ENCODE data around the gene PIGW. TPM values are rescaled to one million over a fixed set of nuclear protein-coding genes. Genes with fewer than 3 reads are reported as not detected.

Gene PIGW
- total and polyA plus RNA-seq, 10 of the 15 experiments (the other 5 are each of a cell fraction or from before 2014, with no cell fraction given) = 6.0 to 31.5 (median 13.8) TPM

DNA sequence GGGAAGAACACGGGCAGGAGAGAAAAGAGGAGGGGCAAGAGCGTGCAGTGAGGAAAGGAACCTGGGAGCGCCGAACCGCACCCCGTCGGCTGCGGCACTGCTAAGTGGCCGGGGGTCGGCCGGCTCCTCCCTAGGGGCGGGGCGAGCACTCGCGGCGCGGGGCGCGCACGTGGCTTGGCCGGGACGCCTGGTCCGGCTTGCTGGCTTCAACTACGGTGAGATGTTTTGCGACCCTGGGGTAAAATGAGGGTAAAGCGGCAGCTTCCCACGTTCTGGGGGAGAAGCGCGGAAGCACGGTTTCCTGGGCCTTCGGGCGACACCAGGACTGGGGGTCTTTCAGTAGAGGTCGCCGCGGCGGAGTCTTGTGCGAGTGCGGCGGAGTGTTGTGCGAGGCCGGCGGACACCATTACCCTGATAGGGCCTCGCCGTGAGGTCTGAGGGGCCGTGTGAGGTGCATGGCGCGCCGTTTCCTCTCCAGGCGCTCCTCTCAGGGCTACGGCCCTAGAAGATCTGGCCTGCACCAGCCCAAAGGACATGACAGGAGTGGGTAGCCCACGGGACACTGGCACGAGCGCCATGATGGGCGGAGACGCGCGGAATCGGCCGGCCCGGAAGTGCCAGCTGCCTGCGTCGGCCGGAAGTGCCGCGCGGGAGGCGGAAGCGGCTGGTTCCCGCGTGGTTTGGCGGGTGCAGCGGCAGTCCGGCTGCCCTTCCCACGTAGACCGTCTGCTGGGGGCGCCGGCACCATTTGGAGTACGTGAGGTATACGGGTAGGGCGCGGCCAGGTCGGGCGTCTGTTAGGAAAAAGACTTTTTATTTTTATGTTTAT is at the start of gene PIGW, which contains the start of gene MYO19 (continued):
- TF ChIP-seq, protein P1, sequence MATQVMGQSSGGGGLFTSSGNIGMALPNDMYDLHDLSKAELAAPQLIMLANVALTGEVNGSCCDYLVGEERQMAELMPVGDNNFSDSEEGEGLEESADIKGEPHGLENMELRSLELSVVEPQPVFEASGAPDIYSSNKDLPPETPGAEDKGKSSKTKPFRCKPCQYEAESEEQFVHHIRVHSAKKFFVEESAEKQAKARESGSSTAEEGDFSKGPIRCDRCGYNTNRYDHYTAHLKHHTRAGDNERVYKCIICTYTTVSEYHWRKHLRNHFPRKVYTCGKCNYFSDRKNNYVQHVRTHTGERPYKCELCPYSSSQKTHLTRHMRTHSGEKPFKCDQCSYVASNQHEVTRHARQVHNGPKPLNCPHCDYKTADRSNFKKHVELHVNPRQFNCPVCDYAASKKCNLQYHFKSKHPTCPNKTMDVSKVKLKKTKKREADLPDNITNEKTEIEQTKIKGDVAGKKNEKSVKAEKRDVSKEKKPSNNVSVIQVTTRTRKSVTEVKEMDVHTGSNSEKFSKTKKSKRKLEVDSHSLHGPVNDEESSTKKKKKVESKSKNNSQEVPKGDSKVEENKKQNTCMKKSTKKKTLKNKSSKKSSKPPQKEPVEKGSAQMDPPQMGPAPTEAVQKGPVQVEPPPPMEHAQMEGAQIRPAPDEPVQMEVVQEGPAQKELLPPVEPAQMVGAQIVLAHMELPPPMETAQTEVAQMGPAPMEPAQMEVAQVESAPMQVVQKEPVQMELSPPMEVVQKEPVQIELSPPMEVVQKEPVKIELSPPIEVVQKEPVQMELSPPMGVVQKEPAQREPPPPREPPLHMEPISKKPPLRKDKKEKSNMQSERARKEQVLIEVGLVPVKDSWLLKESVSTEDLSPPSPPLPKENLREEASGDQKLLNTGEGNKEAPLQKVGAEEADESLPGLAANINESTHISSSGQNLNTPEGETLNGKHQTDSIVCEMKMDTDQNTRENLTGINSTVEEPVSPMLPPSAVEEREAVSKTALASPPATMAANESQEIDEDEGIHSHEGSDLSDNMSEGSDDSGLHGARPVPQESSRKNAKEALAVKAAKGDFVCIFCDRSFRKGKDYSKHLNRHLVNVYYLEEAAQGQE (IDR thresholded peaks at IDR 0.05; ENCODE audit: low read depth, low read length) = peak; percentile 26
- TF ChIP-seq EP300 (IDR thresholded peaks at IDR 0.05; ENCODE audit: borderline replicate concordance in 1 of 2, control insufficient read depth in 1 of 2, low read depth in 2 of 2, low read length in 2 of 2) (no peak), ZNF217 (IDR thresholded peaks at IDR 0.05) (no peak), FOS (IDR thresholded peaks at IDR 0.05; ENCODE audit: borderline replicate concordance, extremely low read depth, insufficient read length) (no peak), IKZF2 (IDR thresholded peaks at IDR 0.05) (no peak), CBFB (IDR thresholded peaks at IDR 0.05; ENCODE audit: low read depth) (peak; percentile 75; the same call in 1 of the 2 replicates), SMAD1 (IDR thresholded peaks at IDR 0.05; ENCODE audit: low read depth, partially characterized antibody) (no peak), BHLHE40 (IDR thresholded peaks at IDR 0.05; ENCODE audit: borderline replicate concordance in 1 of 2, low read depth in 2 of 2, low read length in 1 of 2) (peak; percentile 81 to 92), NR2C1 (IDR thresholded peaks at IDR 0.05) (no peak), RELB (IDR thresholded peaks at IDR 0.05; ENCODE audit: low read depth) (peak; percentile 67; the same call in 1 of the 2 replicates), MEF2A (IDR thresholded peaks at IDR 0.05; ENCODE audit: insufficient read depth, low read depth, low read length) (0 out of 2 replicates have a peak, but pooled peaks have one; percentile 44), FOXM1 (IDR thresholded peaks at IDR 0.05; ENCODE audit: low read depth, low read length) (no peak), HCFC1 (IDR thresholded peaks at IDR 0.05; ENCODE audit: low read length) (peak; percentile 66), GABPA (IDR thresholded peaks at IDR 0.05; ENCODE audit: low read depth) (peak; percentile 89), MYB (IDR thresholded peaks at IDR 0.05; ENCODE audit: borderline replicate concordance, low read depth, low read length) (no peak), CBX5 (IDR thresholded peaks at IDR 0.05; ENCODE audit: low read depth) (peak; percentile 41; the same call in 1 of the 2 replicates), FOXK2 (IDR thresholded peaks at IDR 0.05) (0 out of 2 replicates have a peak, but pooled peaks have one; percentile 32), PML (IDR thresholded peaks at IDR 0.05; ENCODE audit: low read length) (peak; percentile 88)
- TF ChIP-seq, protein P2, sequence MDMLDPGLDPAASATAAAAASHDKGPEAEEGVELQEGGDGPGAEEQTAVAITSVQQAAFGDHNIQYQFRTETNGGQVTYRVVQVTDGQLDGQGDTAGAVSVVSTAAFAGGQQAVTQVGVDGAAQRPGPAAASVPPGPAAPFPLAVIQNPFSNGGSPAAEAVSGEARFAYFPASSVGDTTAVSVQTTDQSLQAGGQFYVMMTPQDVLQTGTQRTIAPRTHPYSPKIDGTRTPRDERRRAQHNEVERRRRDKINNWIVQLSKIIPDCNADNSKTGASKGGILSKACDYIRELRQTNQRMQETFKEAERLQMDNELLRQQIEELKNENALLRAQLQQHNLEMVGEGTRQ (IDR thresholded peaks at IDR 0.05; ENCODE audit: borderline replicate concordance, low read depth, low read length) = no peak; the same call in 1 of the 2 replicates
